ENCODE data around the gene SYNGR3.

SYNGR3 gene

DNA sequence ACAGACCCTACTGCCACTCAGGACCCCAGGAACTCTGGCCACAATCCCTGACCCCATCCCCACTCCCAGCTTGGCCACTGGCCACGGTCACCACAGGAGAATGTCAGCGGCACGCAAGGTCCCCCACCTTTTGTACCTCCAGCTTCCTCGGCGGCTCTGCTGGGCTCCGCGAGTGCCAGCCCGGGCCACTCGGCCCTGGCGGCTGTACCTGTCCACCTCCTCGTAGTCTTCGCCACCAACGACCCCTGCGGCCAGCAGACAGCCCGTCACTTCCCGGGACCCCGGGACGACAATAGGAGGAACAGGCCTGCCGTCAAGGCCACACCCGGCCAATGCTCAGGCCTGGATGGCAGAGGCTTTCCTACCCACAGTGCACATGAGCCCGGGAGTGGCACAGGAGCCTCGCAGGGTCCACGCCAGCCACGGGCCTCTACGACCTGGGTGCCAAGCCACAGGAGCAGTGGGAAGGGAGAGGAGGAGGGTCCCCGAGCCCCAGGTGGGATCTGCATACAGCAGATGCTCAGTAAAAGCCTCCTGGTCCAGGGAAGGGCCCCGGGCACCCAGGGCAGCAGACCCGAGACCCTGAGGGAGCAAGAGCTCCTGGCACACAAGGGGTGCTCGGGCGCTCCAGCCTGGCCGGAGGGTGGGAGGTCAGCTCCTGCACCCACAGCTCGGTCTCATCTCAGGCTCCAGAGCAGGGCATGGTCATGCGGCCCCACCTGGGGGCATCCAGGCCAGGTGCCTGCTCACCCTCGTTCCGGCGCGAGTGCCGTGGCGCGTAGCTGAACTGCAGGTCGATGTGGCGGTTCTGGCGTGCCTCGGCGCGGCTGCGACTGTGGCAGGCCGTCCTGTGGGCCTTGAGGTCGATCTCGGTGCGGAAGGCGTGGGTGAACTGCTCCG lies 11.9 kb downstream of the SYNGR3 start:
- no peak for DNase-seq (ENCODE audit: low read depth, low spot score)
- TF ChIP-seq, protein P1, sequence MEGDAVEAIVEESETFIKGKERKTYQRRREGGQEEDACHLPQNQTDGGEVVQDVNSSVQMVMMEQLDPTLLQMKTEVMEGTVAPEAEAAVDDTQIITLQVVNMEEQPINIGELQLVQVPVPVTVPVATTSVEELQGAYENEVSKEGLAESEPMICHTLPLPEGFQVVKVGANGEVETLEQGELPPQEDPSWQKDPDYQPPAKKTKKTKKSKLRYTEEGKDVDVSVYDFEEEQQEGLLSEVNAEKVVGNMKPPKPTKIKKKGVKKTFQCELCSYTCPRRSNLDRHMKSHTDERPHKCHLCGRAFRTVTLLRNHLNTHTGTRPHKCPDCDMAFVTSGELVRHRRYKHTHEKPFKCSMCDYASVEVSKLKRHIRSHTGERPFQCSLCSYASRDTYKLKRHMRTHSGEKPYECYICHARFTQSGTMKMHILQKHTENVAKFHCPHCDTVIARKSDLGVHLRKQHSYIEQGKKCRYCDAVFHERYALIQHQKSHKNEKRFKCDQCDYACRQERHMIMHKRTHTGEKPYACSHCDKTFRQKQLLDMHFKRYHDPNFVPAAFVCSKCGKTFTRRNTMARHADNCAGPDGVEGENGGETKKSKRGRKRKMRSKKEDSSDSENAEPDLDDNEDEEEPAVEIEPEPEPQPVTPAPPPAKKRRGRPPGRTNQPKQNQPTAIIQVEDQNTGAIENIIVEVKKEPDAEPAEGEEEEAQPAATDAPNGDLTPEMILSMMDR (IDR thresholded peaks at IDR 0.05; ENCODE audit: insufficient read depth, low read length, missing control alignments) = no peak
- CTCF ChIA-PET = interaction anchor here (3.7 to 10.6 kb wide), 4 partner anchors 11 to 151 kb away, joined by 38 to 176 read pairs (median 100); partner anchors contain the start of genes GFER, NOXO1, PKD1 and SYNGR3
- H3K4me3 ChIP-seq (ENCODE audit: low read depth, low read length) = no peak overlapping the region
- POLR2A ChIA-PET = interaction anchor here (1.2 kb wide), 1 partner anchor 154 kb away, joined by 3 read pairs; the partner anchor contains the start of gene TRAF7

- ChIA-PET CTCF (interaction anchor here (0.6 to 10.6 kb wide), 19 partner anchors 10 to 248 kb away, joined by 3 to 176 read pairs (median 4); partner anchors contain the start of genes ECI1, GFER, NOXO1 and NTHL1), POLR2A (no interaction called here)
- TF ChIP-seq, protein P1 (IDR thresholded peaks at IDR 0.05; ENCODE audit: insufficient read depth, low read length, missing control alignments) = no peak
Measured at GRCh38 chr16:2002406-2003230, 12.8 kb downstream of the SYNGR3 start.

DNA sequence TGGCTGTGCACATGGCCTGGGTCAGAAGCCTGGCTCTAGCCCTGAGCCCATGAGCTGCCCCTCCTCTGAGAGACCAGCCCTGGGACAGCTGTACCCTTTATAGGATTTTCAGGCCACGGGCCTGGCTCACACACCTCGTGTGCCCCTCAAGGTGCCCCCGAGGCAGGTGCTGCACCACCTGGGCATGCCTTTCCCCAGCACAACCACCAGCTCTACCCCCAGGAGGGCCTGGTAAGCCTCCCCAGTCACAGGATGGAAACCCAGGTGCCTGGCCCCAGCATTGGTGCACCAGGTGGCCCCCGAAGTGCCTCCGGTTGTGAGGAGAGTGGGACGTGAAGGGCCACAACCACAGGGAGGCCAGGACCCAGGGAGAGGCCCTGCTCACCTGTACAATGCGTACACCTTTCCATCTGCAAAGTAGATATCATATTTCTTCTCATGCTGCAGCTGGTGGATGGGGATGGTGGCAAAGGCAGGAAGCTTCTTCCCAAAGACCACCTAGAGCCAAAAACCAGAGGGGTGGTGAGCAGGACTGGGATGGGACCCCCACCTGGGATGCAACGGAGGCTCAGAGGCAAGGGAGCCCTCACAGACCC lies 13.6 kb downstream of the SYNGR3 start:
- ChIA-PET CTCF (interaction anchor here (0.6 to 10.6 kb wide), 22 partner anchors 10 to 248 kb away, joined by 3 to 176 read pairs (median 4); partner anchors contain the start of genes ECI1, GFER, NOXO1 and NTHL1), POLR2A (interaction anchor here (0.6 to 2.2 kb wide), 3 partner anchors 39 to 152 kb away, joined by 3 to 6 read pairs (median 3); partner anchors contain the start of genes RPS2 and TRAF7)
- TF ChIP-seq, protein P1 (IDR thresholded peaks at IDR 0.05; ENCODE audit: insufficient read depth, low read length, missing control alignments) = no peak

More at GRCh38 chr16:2002406-2003230, 12.8 kb downstream of the SYNGR3 start:
- H3K4me3 ChIP-seq (ENCODE audit: low read depth, low read length) = no peak overlapping the region
- no peak for DNase-seq (ENCODE audit: low read depth, low spot score)

GRCh38 chr16:2003827-2004641 lies 14.3 kb downstream of the SYNGR3 start:
- TF ChIP-seq, protein P1 (IDR thresholded peaks at IDR 0.05; ENCODE audit: insufficient read depth, low read length, missing control alignments) = peak; percentile 97
- no peak for DNase-seq (ENCODE audit: low read depth, low spot score)
- ChIA-PET POLR2A (interaction anchor here (0.6 to 2.2 kb wide), 3 partner anchors 39 to 151 kb away, joined by 3 to 6 read pairs (median 3); partner anchors contain the start of genes RPS2 and TRAF7), CTCF (interaction anchor here (0.7 to 10.6 kb wide), 22 partner anchors 9 to 247 kb away, joined by 3 to 176 read pairs (median 4); partner anchors contain the start of genes ECI1, GFER, NOXO1 and NTHL1)
- H3K4me3 ChIP-seq (ENCODE audit: low read depth, low read length) = peak overlapping the region; percentile 6; the same call in 1 of the 2 replicates

More for the DNA sequence above, 13.6 kb downstream of the SYNGR3 start:
- no peak for DNase-seq (ENCODE audit: low read depth, low spot score)
- H3K4me3 ChIP-seq (ENCODE audit: low read depth, low read length) = no peak overlapping the region

All from AG04449 (cell line).